Lower lobe of right lung (tissue), 2 donors: Measurements from ENCODE around the gene PPM1A. TPM values are rescaled to one million over a fixed set of nuclear protein-coding genes. Genes with fewer than 3 reads are reported as not detected.

ENCODE experiments used
- ATAC-seq, 2 donors: fragments of 200-7000 bp; cut with Tn5 transposase; one replicate each; pipeline ENCODE4 v1.9.1; 2020 to 2022; ENCODE audit warnings: mild to moderate bottlenecking in 2 of 2, moderate library complexity in 2 of 2
- DNase-seq: peaks from one replicate; pipeline ENCODE4 v3.0.0-alpha.2; 2020
- H3K27ac ChIP-seq: fragments of 200-600 bp; one replicate; pipeline ENCODE4 v1.8.0; 2022
- H3K27me3 ChIP-seq: fragments of 200-600 bp; one replicate; pipeline ENCODE4 v1.8.0; 2022; ENCODE audit warnings: low read depth
- H3K36me3 ChIP-seq: fragments of 200-600 bp; one replicate; pipeline ENCODE4 v1.8.0; 2022; ENCODE audit warnings: mild to moderate bottlenecking
- H3K4me1 ChIP-seq: fragments of 200-600 bp; one replicate; pipeline ENCODE4 v1.8.0; 2022
- H3K4me3 ChIP-seq: fragments of 200-600 bp; one replicate; pipeline ENCODE4 v1.8.0; 2022; ENCODE audit warnings: mild to moderate bottlenecking
- H3K9me3 ChIP-seq: fragments of 200-600 bp; one replicate; pipeline ENCODE4 v1.8.0; 2022
- intact Hi-C: fragments of 100-400 bp; cut with DNase I; formaldehyde crosslinking; loops from one replicate; pipeline ENCODE4 v1.11.0; 2022
- total RNA-seq: library from RNA; stranded (reverse); fragmentation: NEBNext Ultra II Directional; extraction: Animal tissue kit (Norgen Biotek cat#: 25700); gene quantifications from one replicate; pipeline ENCODE4 v1.2.1, GENCODE V29; 2021
- TF ChIP-seq, protein P1 (sequence below): fragments of 200-600 bp; IDR thresholded peaks from one replicate; pipeline ENCODE4 v1.8.0; 2022; ENCODE audit warnings: antibody characterized with exemption, mild to moderate bottlenecking
- donor health status: DM: no; HTN: yes; CAD: no; lungs with severe emphysema.

Gene PPM1A
- total RNA-seq, 1 donor from 2014 or later = 58.0 TPM

DNA sequence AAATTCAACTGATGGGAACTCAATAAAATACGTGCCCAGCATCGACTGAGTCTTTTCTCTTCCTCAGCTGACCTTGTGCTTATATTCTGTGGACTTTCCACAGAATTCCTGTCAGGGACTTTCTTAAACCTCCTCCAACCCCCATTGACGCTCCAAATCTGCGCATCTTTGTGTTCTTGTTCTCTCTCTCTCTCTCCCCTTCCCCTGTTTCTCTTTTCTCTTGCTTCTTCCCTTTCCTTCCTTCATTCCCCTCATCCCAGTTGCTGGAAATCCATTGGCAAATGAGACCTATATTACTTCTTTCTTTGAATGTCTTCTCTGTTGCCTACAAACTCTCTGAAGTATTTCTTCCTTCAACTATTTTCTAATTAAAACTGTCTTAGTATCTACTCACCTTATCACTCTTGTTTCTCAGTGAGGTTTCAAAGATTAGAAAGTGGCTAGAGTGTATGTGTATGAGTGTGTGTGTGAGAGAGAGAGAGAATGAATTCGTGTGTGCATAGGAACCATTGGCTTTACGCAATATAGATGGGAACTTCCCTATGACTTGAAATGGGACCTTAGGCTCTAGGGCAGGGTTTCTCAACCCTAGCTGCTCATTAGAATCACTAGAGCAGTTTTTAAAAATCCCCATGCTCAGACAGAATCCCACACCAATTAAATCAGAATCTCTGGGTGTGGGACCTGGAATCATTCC lies 42.0 kb upstream of the PPM1A start:
- TF ChIP-seq, protein P1, sequence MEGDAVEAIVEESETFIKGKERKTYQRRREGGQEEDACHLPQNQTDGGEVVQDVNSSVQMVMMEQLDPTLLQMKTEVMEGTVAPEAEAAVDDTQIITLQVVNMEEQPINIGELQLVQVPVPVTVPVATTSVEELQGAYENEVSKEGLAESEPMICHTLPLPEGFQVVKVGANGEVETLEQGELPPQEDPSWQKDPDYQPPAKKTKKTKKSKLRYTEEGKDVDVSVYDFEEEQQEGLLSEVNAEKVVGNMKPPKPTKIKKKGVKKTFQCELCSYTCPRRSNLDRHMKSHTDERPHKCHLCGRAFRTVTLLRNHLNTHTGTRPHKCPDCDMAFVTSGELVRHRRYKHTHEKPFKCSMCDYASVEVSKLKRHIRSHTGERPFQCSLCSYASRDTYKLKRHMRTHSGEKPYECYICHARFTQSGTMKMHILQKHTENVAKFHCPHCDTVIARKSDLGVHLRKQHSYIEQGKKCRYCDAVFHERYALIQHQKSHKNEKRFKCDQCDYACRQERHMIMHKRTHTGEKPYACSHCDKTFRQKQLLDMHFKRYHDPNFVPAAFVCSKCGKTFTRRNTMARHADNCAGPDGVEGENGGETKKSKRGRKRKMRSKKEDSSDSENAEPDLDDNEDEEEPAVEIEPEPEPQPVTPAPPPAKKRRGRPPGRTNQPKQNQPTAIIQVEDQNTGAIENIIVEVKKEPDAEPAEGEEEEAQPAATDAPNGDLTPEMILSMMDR = no peak
- Histone ChIP-seq H3K27ac (no peak overlapping the region), H3K27me3 (no peaks in the 10 kb centered on the region), H3K4me3 (no peak overlapping the region), H3K9me3 (no peaks in the 10 kb centered on the region), H3K4me1 (no peaks in the 10 kb centered on the region), H3K36me3 (no peaks in the 10 kb centered on the region)
- ATAC-seq (no peak), DNase-seq (no peak)
- intact Hi-C loops = no loop called here

DNA sequence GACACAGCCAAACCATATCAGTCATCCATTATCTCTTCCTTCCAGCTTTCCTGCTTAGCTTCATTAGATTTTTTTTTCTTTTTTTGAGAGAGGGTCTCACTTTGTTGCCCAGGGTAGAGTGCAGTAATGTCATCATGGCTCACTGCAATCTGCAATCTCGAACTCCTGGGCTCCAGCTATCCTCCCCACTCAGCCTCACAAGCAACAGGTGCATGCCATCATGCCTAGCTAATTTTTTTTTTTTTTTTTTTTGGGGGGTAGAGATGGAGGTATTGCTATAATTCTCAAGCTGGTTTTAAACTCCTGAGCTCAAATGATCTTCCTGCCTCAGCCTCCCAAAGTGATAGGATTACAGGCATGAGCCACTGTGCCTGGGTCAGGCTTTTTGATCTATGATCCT lies 38.3 kb upstream of the PPM1A start:
- intact Hi-C loops = no loop called here
- ATAC-seq = no peak
- TF ChIP-seq, protein P1 = no peak

DNA sequence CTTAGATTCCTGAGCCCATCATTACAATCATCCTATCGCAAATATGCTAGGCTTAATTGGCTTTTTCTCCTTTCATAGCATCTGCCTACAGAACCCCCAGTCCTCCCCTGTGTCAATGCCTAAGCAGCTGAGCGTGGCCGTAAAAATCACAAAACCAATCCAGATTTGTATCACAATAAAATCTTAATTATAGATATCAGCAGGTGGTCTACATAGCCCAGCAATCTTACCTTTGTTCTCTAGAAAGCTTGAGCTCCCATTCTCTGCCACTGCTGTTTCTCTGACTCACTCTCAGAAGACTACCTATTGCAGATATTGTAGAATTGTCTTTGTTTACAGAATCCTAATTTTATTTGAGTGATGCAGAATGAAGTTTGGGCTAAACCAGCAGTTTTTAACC lies 37.9 kb upstream of the PPM1A start:
- TF ChIP-seq, protein P1 = no peak
- no peak for ATAC-seq
- no peaks in the 10 kb centered on the region for H3K4me1 ChIP-seq
- no peak overlapping the region for H3K4me3 ChIP-seq
- no peak for DNase-seq
- H3K36me3 ChIP-seq = no peaks in the 10 kb centered on the region
- H3K9me3 ChIP-seq = no peaks in the 10 kb centered on the region
- intact Hi-C loops = no loop called here
- no peak overlapping the region for H3K27ac ChIP-seq
- H3K27me3 ChIP-seq = no peaks in the 10 kb centered on the region

More for the DNA sequence above, 38.3 kb upstream of the PPM1A start:
- H3K4me3 ChIP-seq = no peak overlapping the region
- no peaks in the 10 kb centered on the region for H3K27me3 ChIP-seq
- DNase-seq = no peak
- H3K27ac ChIP-seq = no peak overlapping the region
- no peaks in the 10 kb centered on the region for H3K9me3 ChIP-seq
- H3K36me3 ChIP-seq = no peaks in the 10 kb centered on the region
- H3K4me1 ChIP-seq = no peaks in the 10 kb centered on the region

DNA sequence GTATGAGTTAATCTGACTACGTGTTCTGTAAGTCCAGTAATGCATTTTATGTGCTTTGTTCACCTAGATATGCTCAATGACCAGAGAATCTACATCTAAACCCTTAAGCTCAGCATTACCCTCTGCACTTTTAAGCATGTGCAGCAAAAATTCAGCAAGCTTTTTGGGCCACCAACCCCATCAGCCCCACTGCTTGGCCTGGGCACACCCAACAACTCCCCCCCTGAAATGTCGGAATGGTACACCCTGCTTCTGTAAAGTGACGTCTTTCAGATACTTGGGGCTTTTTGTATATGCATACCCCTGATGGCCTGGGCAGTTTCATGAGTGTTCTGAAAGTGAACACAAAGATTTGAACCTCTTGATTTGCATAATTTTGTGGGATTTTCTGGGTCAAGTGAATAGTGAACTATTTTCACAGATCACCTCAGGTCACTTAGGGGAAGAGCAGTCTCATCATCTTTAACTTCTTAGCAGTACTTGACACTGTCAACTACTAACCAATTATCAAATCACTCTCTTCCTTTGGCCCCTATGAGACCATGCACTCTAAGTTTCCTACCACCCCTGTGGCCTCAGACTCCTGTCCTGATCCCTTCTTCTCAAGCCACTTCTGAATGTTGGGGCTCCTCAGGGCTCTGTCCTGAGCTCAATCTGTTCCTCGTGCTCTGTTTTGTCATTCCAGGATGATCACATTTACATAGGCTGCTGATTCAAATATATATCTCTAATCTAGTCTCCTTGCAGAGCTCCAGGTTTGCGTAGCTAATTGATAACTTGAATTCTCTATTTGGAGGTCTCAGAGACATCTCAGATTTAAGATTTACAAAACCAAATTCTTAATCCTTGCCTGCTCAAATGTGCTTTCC lies 36.3 kb upstream of the PPM1A start:
- intact Hi-C loops = no loop called here
- no peaks in the 10 kb centered on the region for H3K27me3 ChIP-seq
- no peak for DNase-seq
- no peak overlapping the region for H3K27ac ChIP-seq
- H3K4me3 ChIP-seq = no peak overlapping the region
- H3K9me3 ChIP-seq = no peaks in the 10 kb centered on the region
- H3K36me3 ChIP-seq = no peaks in the 10 kb centered on the region
- no peak for ATAC-seq
- H3K4me1 ChIP-seq = no peaks in the 10 kb centered on the region
- TF ChIP-seq, protein P1 = no peak

DNA sequence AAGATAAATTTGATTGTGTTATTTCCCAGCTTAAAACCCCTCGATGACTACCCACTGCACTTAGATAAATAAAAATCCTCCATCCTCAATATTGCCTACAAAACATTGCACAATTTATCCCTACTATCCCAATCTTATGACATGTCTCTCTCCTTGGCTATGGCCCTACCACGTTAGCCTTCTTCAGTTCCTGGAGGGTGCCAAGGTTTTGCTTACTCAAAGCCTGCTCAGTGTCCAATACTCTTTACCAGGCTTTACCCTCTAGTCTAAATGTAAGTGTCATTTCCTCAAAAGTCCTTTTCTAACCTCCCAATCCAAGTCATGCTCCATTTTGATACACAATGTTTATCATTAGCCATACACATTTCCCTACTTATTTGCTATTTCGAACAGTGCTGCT lies 35.0 kb upstream of the PPM1A start:
- Histone ChIP-seq H3K36me3 (no peaks in the 10 kb centered on the region), H3K4me3 (no peak overlapping the region), H3K9me3 (no peaks in the 10 kb centered on the region), H3K27me3 (no peaks in the 10 kb centered on the region), H3K27ac (no peak overlapping the region), H3K4me1 (no peaks in the 10 kb centered on the region)
- ATAC-seq = no peak
- DNase-seq = no peak
- TF ChIP-seq, protein P1 = no peak
- intact Hi-C loops = no loop called here
